Body of pancreas (tissue), 4 donors: ENCODE data around the gene PMF1.

Source experiments
- POLR2A ChIP-seq, 3 donors: fragments of 450-650 bp; IDR thresholded peaks; one replicate each; pipeline ENCODE4 v1.6.1; 2016; ENCODE audit warnings: antibody characterized with exemption in 3 of 3, mild to moderate bottlenecking in 2 of 3
- TF ChIP-seq, protein P1 (sequence below), 7 experiments: fragments of 450-650 bp in 4 of 7; fragments of 200-600 bp in 3 of 7; sonication (generic) in 3 of 7; IDR thresholded peaks; one replicate each; pipeline ENCODE4 v1.5.1; 2016 to 2019; ENCODE audit warnings: antibody characterized with exemption in 7 of 7

DNA sequence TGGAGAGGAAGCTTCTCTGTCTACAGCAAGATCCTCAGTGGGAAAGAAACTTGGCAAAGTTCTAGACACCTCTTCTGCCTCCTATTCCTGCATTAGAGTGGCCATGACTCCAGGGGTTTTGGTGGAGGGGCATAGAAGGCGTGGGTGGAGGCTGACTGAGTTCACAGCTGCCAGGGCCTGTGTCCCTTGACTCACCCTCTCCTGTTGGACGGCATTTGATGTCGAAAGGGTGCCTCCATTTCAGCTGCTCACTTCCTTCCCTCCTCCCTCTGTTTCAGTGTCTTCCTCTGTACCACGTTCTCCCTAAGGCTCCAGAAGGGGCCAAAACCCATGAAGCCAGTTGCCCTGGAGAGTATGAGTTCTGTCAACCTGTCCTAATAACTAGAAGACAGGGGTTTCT is 72.0 kb downstream of the PMF1 start:
- TF ChIP-seq, protein P1, sequence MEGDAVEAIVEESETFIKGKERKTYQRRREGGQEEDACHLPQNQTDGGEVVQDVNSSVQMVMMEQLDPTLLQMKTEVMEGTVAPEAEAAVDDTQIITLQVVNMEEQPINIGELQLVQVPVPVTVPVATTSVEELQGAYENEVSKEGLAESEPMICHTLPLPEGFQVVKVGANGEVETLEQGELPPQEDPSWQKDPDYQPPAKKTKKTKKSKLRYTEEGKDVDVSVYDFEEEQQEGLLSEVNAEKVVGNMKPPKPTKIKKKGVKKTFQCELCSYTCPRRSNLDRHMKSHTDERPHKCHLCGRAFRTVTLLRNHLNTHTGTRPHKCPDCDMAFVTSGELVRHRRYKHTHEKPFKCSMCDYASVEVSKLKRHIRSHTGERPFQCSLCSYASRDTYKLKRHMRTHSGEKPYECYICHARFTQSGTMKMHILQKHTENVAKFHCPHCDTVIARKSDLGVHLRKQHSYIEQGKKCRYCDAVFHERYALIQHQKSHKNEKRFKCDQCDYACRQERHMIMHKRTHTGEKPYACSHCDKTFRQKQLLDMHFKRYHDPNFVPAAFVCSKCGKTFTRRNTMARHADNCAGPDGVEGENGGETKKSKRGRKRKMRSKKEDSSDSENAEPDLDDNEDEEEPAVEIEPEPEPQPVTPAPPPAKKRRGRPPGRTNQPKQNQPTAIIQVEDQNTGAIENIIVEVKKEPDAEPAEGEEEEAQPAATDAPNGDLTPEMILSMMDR (IDR thresholded peaks at IDR 0.05): no peak
- TF ChIP-seq POLR2A (IDR thresholded peaks at IDR 0.05): no peak
